ENCODE measurements around the gene SMNDC1.

- TF ChIP-seq POLR2A (IDR thresholded peaks at IDR 0.05) (no peak), POLR2AphosphoS5 (IDR thresholded peaks at IDR 0.05) (no peak)
- TF ChIP-seq, protein P1, sequence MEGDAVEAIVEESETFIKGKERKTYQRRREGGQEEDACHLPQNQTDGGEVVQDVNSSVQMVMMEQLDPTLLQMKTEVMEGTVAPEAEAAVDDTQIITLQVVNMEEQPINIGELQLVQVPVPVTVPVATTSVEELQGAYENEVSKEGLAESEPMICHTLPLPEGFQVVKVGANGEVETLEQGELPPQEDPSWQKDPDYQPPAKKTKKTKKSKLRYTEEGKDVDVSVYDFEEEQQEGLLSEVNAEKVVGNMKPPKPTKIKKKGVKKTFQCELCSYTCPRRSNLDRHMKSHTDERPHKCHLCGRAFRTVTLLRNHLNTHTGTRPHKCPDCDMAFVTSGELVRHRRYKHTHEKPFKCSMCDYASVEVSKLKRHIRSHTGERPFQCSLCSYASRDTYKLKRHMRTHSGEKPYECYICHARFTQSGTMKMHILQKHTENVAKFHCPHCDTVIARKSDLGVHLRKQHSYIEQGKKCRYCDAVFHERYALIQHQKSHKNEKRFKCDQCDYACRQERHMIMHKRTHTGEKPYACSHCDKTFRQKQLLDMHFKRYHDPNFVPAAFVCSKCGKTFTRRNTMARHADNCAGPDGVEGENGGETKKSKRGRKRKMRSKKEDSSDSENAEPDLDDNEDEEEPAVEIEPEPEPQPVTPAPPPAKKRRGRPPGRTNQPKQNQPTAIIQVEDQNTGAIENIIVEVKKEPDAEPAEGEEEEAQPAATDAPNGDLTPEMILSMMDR (IDR thresholded peaks at IDR 0.05), result no peak
Observed at GRCh38 chr10:110326351-110327032, 21.8 kb upstream of the SMNDC1 start.

Measured in suprapubic skin (tissue), 4 donors.